H9 (cell line): ENCODE results near the gene MAST4. TPM values are rescaled to one million over a fixed set of nuclear protein-coding genes. Genes with fewer than 3 reads are reported as not detected.

Experiments
- DNase-seq: peaks from one replicate; pipeline ENCODE4 v3.0.0-alpha.2; 2017
- H2AFZ ChIP-seq: one replicate; pipeline ENCODE4 v1.6.1; 2013; ENCODE audit warnings: mild to moderate bottlenecking, low read length, control low read depth, moderate library complexity
- H2AK5ac ChIP-seq: 2 replicates; pipeline ENCODE4 v1.6.1; 2013; ENCODE audit warnings: low read length, control low read depth, mixed read lengths; ENCODE audit not compliant: insufficient read length
- H2BK120ac ChIP-seq: one replicate; pipeline ENCODE4 v1.6.1; 2013; ENCODE audit warnings: low read depth, mild to moderate bottlenecking, low read length, control low read depth, inconsistent platforms; ENCODE audit not compliant: poor library complexity, severe bottlenecking
- H2BK12ac ChIP-seq: 2 replicates; pipeline ENCODE4 v1.6.1; 2013; ENCODE audit warnings: low read length, control low read depth, mixed read lengths, low read depth; ENCODE audit not compliant: insufficient read length
- H2BK15ac ChIP-seq: 2 replicates; pipeline ENCODE4 v1.6.1; 2013; ENCODE audit warnings: low read depth, low read length, control low read depth
- H2BK20ac ChIP-seq: one replicate; pipeline ENCODE4 v1.6.1; 2013; ENCODE audit warnings: low read depth, mild to moderate bottlenecking, low read length, control low read depth, inconsistent platforms; ENCODE audit not compliant: poor library complexity, severe bottlenecking
- H2BK5ac ChIP-seq: 2 replicates; pipeline ENCODE4 v1.6.1; 2013; ENCODE audit warnings: low read length, control low read depth, mixed read lengths; ENCODE audit not compliant: insufficient read length
- H3K14ac ChIP-seq: 2 replicates; pipeline ENCODE4 v1.6.1; 2013; ENCODE audit warnings: low read length, control low read depth; ENCODE audit not compliant: insufficient read depth
- H3K18ac ChIP-seq: 2 replicates; pipeline ENCODE4 v1.6.1; 2013; ENCODE audit warnings: low read depth, mild to moderate bottlenecking, mixed read lengths, low read length, control low read depth; ENCODE audit not compliant: insufficient read length
- H3K23ac ChIP-seq: 2 replicates; pipeline ENCODE4 v1.6.1; 2013; ENCODE audit warnings: low read length, control low read depth, mixed read lengths, low read depth; ENCODE audit not compliant: insufficient read length
- H3K23me2 ChIP-seq: 2 replicates; pipeline ENCODE4 v1.6.1; 2013; ENCODE audit warnings: low read depth, mild to moderate bottlenecking, mixed read lengths, low read length, control low read depth; ENCODE audit not compliant: insufficient read length, poor library complexity, severe bottlenecking
- H3K27ac ChIP-seq: 2 replicates; pipeline ENCODE4 v1.5.1; 2013; ENCODE audit warnings: low read length, control low read depth, mixed read lengths, low read depth; ENCODE audit not compliant: insufficient read length
- H3K27me3 ChIP-seq: 2 replicates; pipeline ENCODE4 v1.6.1; 2013; ENCODE audit warnings: low read length, control low read depth, inconsistent platforms; ENCODE audit not compliant: insufficient read depth
- H3K4ac ChIP-seq: 2 replicates; pipeline ENCODE4 v1.6.1; 2013; ENCODE audit warnings: low read depth, mild to moderate bottlenecking, control low read depth, inconsistent platforms, low read length, moderate library complexity
- H3K4me1 ChIP-seq: 2 replicates; pipeline ENCODE4 v1.6.1; 2013; ENCODE audit warnings: low read length, control low read depth, inconsistent platforms; ENCODE audit not compliant: insufficient read depth
- H3K4me2 ChIP-seq: 2 replicates; pipeline ENCODE4 v1.6.1; 2013; ENCODE audit warnings: low read length, control low read depth, mixed read lengths; ENCODE audit not compliant: insufficient read length, insufficient read depth
- H3K56ac ChIP-seq: 2 replicates; pipeline ENCODE4 v1.6.1; 2013; ENCODE audit warnings: low read depth, mild to moderate bottlenecking, mixed read lengths, low read length, control low read depth; ENCODE audit not compliant: insufficient read length
- H3K79me1 ChIP-seq: 2 replicates; pipeline ENCODE4 v1.6.1; 2013; ENCODE audit warnings: low read depth, mild to moderate bottlenecking, moderate library complexity, low read length, control low read depth, inconsistent platforms; ENCODE audit not compliant: insufficient read depth, poor library complexity, severe bottlenecking
- H3K79me2 ChIP-seq: 2 replicates; pipeline ENCODE4 v1.6.1; 2013; ENCODE audit warnings: low read length, control low read depth, inconsistent platforms; ENCODE audit not compliant: insufficient read depth
- H3K9ac ChIP-seq: 2 replicates; pipeline ENCODE4 v1.6.1; 2013; ENCODE audit warnings: low read length, control low read depth, mixed read lengths; ENCODE audit not compliant: insufficient read length; ENCODE audit errors: extremely low read depth
- H3K9me3 ChIP-seq: one replicate; pipeline ENCODE4 v1.6.1; 2013; ENCODE audit warnings: low read depth, low read length, inconsistent platforms; ENCODE audit not compliant: control insufficient read depth
- H3T11ph ChIP-seq: one replicate; pipeline ENCODE4 v1.6.1; 2013; ENCODE audit warnings: mild to moderate bottlenecking, low read length, control low read depth, inconsistent platforms
- H4K20me1 ChIP-seq: one replicate; pipeline ENCODE4 v1.6.1; 2013; ENCODE audit not compliant: control insufficient read depth, insufficient read length, insufficient read depth
- H4K5ac ChIP-seq: 2 replicates; pipeline ENCODE4 v1.6.1; 2013; ENCODE audit warnings: low read depth, mild to moderate bottlenecking, mixed read lengths, low read length, control low read depth; ENCODE audit not compliant: insufficient read length
- H4K8ac ChIP-seq: replicated peaks from 2 replicates; pipeline ENCODE4 v1.6.1; 2013; ENCODE audit warnings: low read length, control low read depth, mixed read lengths, low read depth; ENCODE audit not compliant: insufficient read length
- H4K91ac ChIP-seq: 2 replicates; pipeline ENCODE4 v1.6.1; 2013; ENCODE audit warnings: low read depth, mild to moderate bottlenecking, moderate library complexity, mixed read lengths, low read length, control low read depth; ENCODE audit not compliant: insufficient read length
- H3K27ac Mint-ChIP-seq, 3 experiments: 2 replicates in 2 of 3; 3 replicates in 1 of 3; pipeline ENCODE4 v1.8.0; 2020 to 2021; ENCODE audit warnings: mixed read lengths in 3 of 3, mild to moderate bottlenecking in 1 of 3, moderate library complexity in 1 of 3
- H3K27me3 Mint-ChIP-seq: 2 replicates; pipeline ENCODE4 v1.8.0; 2021; ENCODE audit warnings: low read depth, mild to moderate bottlenecking, moderate library complexity, mixed read lengths
- H3K36me3 Mint-ChIP-seq, 3 experiments: 2 replicates in 2 of 3; 3 replicates in 1 of 3; pipeline ENCODE4 v1.8.0; 2020 to 2021; ENCODE audit warnings: low read depth in 3 of 3, mixed read lengths in 3 of 3; ENCODE audit not compliant: insufficient read depth in 1 of 3
- H3K4me1 Mint-ChIP-seq, 2 experiments: 2 replicates each; pipeline ENCODE4 v1.8.0; 2020; ENCODE audit warnings: mixed read lengths in 2 of 2
- H3K4me3 Mint-ChIP-seq, 2 experiments: 2 replicates in 1 of 2; 3 replicates in 1 of 2; pipeline ENCODE4 v1.8.0; 2020 to 2021; ENCODE audit warnings: mild to moderate bottlenecking in 2 of 2, mixed read lengths in 2 of 2, moderate library complexity in 1 of 2
- H3K9me3 Mint-ChIP-seq, 2 experiments: 2 replicates in 1 of 2; 3 replicates in 1 of 2; pipeline ENCODE4 v1.8.0; 2020; ENCODE audit warnings: mild to moderate bottlenecking in 2 of 2, mixed read lengths in 2 of 2, moderate library complexity in 1 of 2
- CTCF ChIP-seq: fragments of 200-600 bp; sonication (generic); conservative IDR thresholded peaks from 3 replicates; pipeline ENCODE4 v1.8.0; 2021; ENCODE audit warnings: antibody characterized with exemption, mild to moderate bottlenecking
- WGBS: extraction: QIAGEN DNeasy Blood & Tissue Kit; methylation state at CpG from one replicate; pipeline ENCODE4 v1.1.7; 2013; ENCODE audit warnings: missing lambda C conversion rate, low lambda C conversion rate, mixed read lengths; ENCODE audit not compliant: insufficient read length; ENCODE audit errors: extremely low coverage; 5-methylcytosine and 5-hydroxymethylcytosine counted together
- total RNA-seq: library from RNA; stranded (reverse); gene quantifications from 2 replicates; pipeline ENCODE4 v1.2.1, GENCODE V29; 2021

MAST4 gene
- total RNA-seq, 1 experiment from 2014 or later, result 3.7 TPM

DNA sequence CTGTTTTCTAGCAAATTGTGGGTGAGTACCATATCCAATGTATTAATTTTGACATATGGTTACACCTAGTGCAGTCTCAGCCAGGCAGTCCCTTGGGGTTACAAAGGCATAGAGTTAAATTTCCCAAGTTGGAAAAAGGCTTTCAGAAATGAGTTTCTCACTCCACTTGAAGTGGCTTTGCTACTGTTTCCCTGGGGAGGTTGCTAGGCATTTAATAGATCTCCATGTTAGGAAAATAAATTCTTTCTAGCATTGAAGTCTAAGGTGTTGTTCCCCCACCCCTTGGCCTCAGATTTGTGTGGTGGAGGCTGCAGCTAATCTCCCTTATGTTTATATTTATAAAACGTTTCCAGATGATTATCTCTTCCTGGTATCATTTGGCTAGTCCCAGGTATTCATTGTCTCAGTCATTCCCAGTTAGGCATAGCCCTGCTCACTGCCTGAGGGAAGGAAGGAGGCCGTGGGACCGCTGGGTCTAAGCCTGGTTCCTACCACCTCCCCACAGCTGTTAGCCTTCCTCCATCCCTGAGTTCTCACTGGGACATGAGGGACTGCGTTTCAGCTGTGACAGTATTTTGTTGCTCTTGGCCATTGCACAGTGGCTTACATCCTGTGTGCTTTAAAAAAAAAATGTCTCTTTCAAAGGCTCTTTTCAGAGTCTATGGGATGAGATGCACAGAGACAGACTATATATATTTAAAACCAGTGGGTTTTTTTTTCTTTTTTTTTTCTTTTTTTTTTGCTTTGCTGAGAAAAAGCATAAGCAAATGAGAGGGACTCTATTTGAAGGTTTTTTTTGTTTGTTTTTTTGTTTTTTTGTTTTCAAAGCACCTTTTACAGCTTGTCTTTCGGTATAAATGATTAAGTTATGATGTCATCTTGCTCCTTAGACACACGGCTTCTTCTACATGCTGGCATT lies 121.5 kb downstream of the MAST4 start:
- H3K9me3 ChIP-seq, result no peaks in the 10 kb centered on the region
- TF ChIP-seq CTCF, result no peak
- H3K4me2 ChIP-seq, result no peak overlapping the region
- H2AFZ ChIP-seq, result no peak overlapping the region
- H3K79me2 ChIP-seq, result no peaks in the 10 kb centered on the region
- no peak overlapping the region for H2BK20ac ChIP-seq
- H2BK5ac ChIP-seq, result no peak overlapping the region
- no peak overlapping the region for H4K5ac ChIP-seq
- H3T11ph ChIP-seq, result no peak overlapping the region
- H3K4me1 ChIP-seq, result peaks cover 3% of the 10 kb centered on the region; the same call in 1 of the 2 replicates
- no peak overlapping the region for H4K91ac ChIP-seq
- H3K27me3 ChIP-seq, result no peaks in the 10 kb centered on the region
- no peak overlapping the region for H3K27ac Mint-ChIP-seq
- H3K9ac ChIP-seq, result no peak overlapping the region
- H3K18ac ChIP-seq, result no peak overlapping the region
- no peak overlapping the region for H2BK120ac ChIP-seq
- no peak overlapping the region for H2BK12ac ChIP-seq
- H3K27me3 Mint-ChIP-seq, result peaks cover 33% of the 10 kb centered on the region
- no peaks in the 10 kb centered on the region for H3K79me1 ChIP-seq
- H3K36me3 Mint-ChIP-seq, result no peaks in the 10 kb centered on the region
- no peak overlapping the region for H3K4ac ChIP-seq
- no peak overlapping the region for H3K56ac ChIP-seq
- H3K23me2 ChIP-seq, result no peaks in the 10 kb centered on the region
- no peak overlapping the region for H3K14ac ChIP-seq
- no CpG with 5 or more reads among the region's 6 CpGs for WGBS
- H3K23ac ChIP-seq, result no peak overlapping the region
- H2BK15ac ChIP-seq, result no peak overlapping the region
- no peak for DNase-seq
- H3K27ac ChIP-seq, result no peak overlapping the region
- H3K4me1 Mint-ChIP-seq, result peaks cover 10 to 14% of the 10 kb centered on the region in 2 experiments
- no peak overlapping the region for H3K4me3 Mint-ChIP-seq
- no peaks in the 10 kb centered on the region for H4K20me1 ChIP-seq
- H2AK5ac ChIP-seq, result no peak overlapping the region
- peaks cover 0 to 4% of the 10 kb centered on the region in 2 experiments; a peak in 1 of 5 replicates for H3K9me3 Mint-ChIP-seq
- no peak overlapping the region for H4K8ac ChIP-seq
